Adrenal gland (tissue), 19 donors: ENCODE results near the gene SYNGR1. TPM values are rescaled to one million over a fixed set of nuclear protein-coding genes. Genes with fewer than 3 reads are reported as not detected.
A peak's percentile ranks its signal among the peaks of the same experiment; 100 is the strongest.

Experiments
- DNase-seq, 7 donors: peaks; one replicate each; pipeline ENCODE4 v3.0.0-alpha.2; 2019 to 2020
- H3K27ac ChIP-seq, 5 donors: fragments of 200-600 bp; sonication (generic) in 4 of 5; 1 replicate in 3 of 5; 2 replicates in 2 of 5; pipeline versions ENCODE4 v1.5.1 to v1.8.0; 2016 to 2020; ENCODE audit warnings: mild to moderate bottlenecking in 1 of 5
- H3K27me3 ChIP-seq: fragments of 200-600 bp; 2 replicates; pipeline ENCODE4 v1.8.0; 2021
- H3K36me3 ChIP-seq, 2 donors: fragments of 200-600 bp; replicated peaks in 1 of 2; 1 replicate in 1 of 2; 2 replicates in 1 of 2; pipeline versions ENCODE4 v1.5.1 to v1.8.0; 2018 to 2022
- H3K4me1 ChIP-seq, 2 donors: fragments of 200-600 bp; replicated peaks in 1 of 2; 1 replicate in 1 of 2; 2 replicates in 1 of 2; pipeline versions ENCODE4 v1.5.1 to v1.8.0; 2018 to 2021
- H3K4me3 ChIP-seq, 4 donors: fragments of 200-600 bp; sonication (generic) in 3 of 4; one replicate each; pipeline ENCODE4 v1.5.1; 2016 to 2018
- H3K9me3 ChIP-seq, 3 donors: fragments of 200-600 bp; sonication (generic) in 1 of 3; replicated peaks in 1 of 3; 1 replicate in 2 of 3; 2 replicates in 1 of 3; pipeline versions ENCODE4 v1.5.1 to v1.8.0; 2016 to 2021
- CTCF ChIP-seq, 6 experiments: fragments of 450-650 bp in 4 of 6; fragments of 200-600 bp in 2 of 6; sonication (generic) in 1 of 6; IDR thresholded peaks; 1 replicate in 5 of 6; 2 replicates in 1 of 6; pipeline versions ENCODE4 v1.5.1 to v1.8.0; 2016 to 2021; ENCODE audit warnings: antibody characterized with exemption in 6 of 6, mild to moderate bottlenecking in 2 of 6, moderate library complexity in 1 of 6
- POLR2A ChIP-seq, 2 donors: fragments of 450-650 bp; IDR thresholded peaks; one replicate each; pipeline ENCODE4 v1.6.1; 2017; ENCODE audit warnings: antibody characterized with exemption in 2 of 2, mild to moderate bottlenecking in 2 of 2, moderate library complexity in 1 of 2
- WGBS, 4 donors: extraction: QIAGEN DNeasy Blood & Tissue Kit in 2 of 4; methylation state at CpG; one replicate each; pipeline versions ENCODE4 v1.1.5 to v1.1.7; 2013 to 2017; 5-methylcytosine and 5-hydroxymethylcytosine counted together
- intact Hi-C, 2 donors: fragments of 100-400 bp; cut with DNase I; formaldehyde crosslinking; loops; one replicate each; pipeline versions ENCODE4 v1.14.1 to v1.15.0; 2022 to 2023
- long read RNA-seq, 10 donors: library from polyadenylated mRNA in 3 of 10; unstranded in 2 of 10; stranded (forward) in 1 of 10; transcript quantifications; one replicate each; pipeline ENCODE4 v2.0.0 and lab custom pipeline, GENCODE V29; 2021 to 2026
- polyA plus RNA-seq, 3 donors: library from polyadenylated mRNA; stranded (reverse); fragments of 200-250 nt in 2 of 3; fragments of 350-450 nt in 1 of 3; fragmentation: Illumina TruSeq in 1 of 3; extraction: RNeasy Lipid Tissue Mini Kit (QIAGEN cat#74804) in 1 of 3; gene quantifications; one replicate each; pipeline ENCODE4 v1.2.3, GENCODE V29; 2013 to 2014
- total RNA-seq, 9 donors: library from RNA; depleted of rRNA in 4 of 9; stranded (reverse); fragments of >200 nt in 4 of 9; fragments of 120-200 nt in 1 of 9; fragmentation: NEBNext Ultra II Directional in 1 of 9; extraction: Animal tissue kit (Norgen Biotek cat#: 25700) in 1 of 9; gene quantifications; one replicate each; pipeline versions ENCODE4 v1.1.0 to v1.2.4, GENCODE V29; 2013 to 2023
- donor health status: healthy with polysubstance abuse.
- donor health status: Bipolar disorder and iron deficiency.
- donor health status: DM: yes; HTN: yes; CAD: no.
- donor health status: DM: no; HTN: no; CAD: no.
- donor health status: DM: no; HTN: no; CAD: no.
- donor health status: DM: yes; HTN: yes; CAD: no.

The SYNGR1 gene
- total RNA-seq = 10 to 100 TPM in 8 of 9 donors, 1 to 10 TPM in 1; 9.3 to 80.0 (median 31.7) TPM
- 10 to 100 TPM in 2 of 3 donors, 1 to 10 TPM in 1; 8.5 to 26.4 (median 18.6) TPM for polyA plus RNA-seq
- long read RNA-seq, donor 1, full-length matches to known transcripts = 18 of 24 reads
- long read RNA-seq, donor 1, partial matches to known transcripts = 6 of 24 reads
- long read RNA-seq, donor 1, other reads (novel, unspliced or antisense) = 0 of 24 reads
- long read RNA-seq, donor 2, full-length matches to known transcripts = 14 of 14 reads
- long read RNA-seq, donor 2, partial matches to known transcripts = 0 of 14 reads
- long read RNA-seq, donor 2, other reads (novel, unspliced or antisense) = 0 of 14 reads
- long read RNA-seq, donor 3, full-length matches to known transcripts = 15 of 15 reads
- long read RNA-seq, donor 3, partial matches to known transcripts = 0 of 15 reads
- long read RNA-seq, donor 3, other reads (novel, unspliced or antisense) = 0 of 15 reads
- long read RNA-seq, donor 4, transcript SYNGR1-202 (4 exons, 1,361 nt) = major isoform, 43 of 49 reads
- long read RNA-seq, donor 4, partial matches to known transcripts = 2 of 49 reads
- long read RNA-seq, donor 4, other reads (novel, unspliced or antisense) = 4 of 49 reads
- long read RNA-seq, donor 5, full-length matches to known transcripts = 106 of 138 reads
- long read RNA-seq, donor 5, partial matches to known transcripts = 13 of 138 reads
- long read RNA-seq, donor 5, other reads (novel, unspliced or antisense) = 19 of 138 reads
- long read RNA-seq, donor 6, full-length matches to known transcripts = 30 of 36 reads
- long read RNA-seq, donor 6, partial matches to known transcripts = 0 of 36 reads
- long read RNA-seq, donor 6, other reads (novel, unspliced or antisense) = 6 of 36 reads
- long read RNA-seq, donor 7, full-length matches to known transcripts = 19 of 19 reads
- long read RNA-seq, donor 7, partial matches to known transcripts = 0 of 19 reads
- long read RNA-seq, donor 7, other reads (novel, unspliced or antisense) = 0 of 19 reads
- long read RNA-seq, donor 8, full-length matches to known transcripts = 34 of 34 reads
- long read RNA-seq, donor 8, partial matches to known transcripts = 0 of 34 reads
- long read RNA-seq, donor 8, other reads (novel, unspliced or antisense) = 0 of 34 reads
- long read RNA-seq, donor 9, full-length matches to known transcripts = 20 of 20 reads
- long read RNA-seq, donor 9, partial matches to known transcripts = 0 of 20 reads
- long read RNA-seq, donor 9, other reads (novel, unspliced or antisense) = 0 of 20 reads
- long read RNA-seq, donor 10, transcript SYNGR1-202 (4 exons, 1,361 nt) = major isoform, 9 of 9 reads
- long read RNA-seq, donor 10, partial matches to known transcripts = 0 of 9 reads
- long read RNA-seq, donor 10, other reads (novel, unspliced or antisense) = 0 of 9 reads

DNA sequence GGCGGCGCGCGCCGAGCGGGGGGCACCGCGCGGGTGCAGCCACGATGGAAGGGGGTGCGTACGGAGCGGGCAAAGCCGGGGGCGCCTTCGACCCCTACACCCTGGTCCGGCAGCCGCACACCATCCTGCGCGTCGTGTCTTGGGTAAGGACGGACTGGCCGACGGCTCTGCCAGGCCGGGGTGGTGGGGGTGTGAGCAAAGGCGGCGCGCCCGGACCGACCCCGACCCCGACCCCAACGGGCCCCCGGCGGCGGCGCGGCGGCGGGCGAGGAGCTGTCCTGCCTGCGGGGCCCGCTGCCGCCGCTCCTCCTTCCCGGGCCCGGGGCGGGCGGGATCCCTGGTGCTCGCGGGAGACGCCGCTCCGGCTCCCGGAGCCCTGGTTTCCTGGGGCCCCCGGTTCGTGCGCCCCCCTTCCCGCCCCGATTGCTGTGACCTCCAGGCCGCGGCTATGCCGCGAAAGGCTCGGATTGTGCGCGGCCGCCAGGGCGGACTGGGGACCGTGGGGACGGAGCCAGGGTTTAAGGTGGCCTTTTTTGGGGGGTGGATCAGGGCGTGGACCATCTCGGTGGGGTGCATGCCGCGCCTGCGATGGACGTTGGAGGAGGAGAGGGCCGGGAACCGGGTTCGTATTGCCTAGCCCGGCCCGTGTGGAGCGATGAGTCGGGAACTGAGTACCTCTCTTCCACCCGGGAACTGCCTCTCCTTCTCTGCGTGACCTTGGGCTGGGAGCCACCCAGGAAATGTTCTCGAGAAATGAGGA lies at the start of gene SYNGR1:
Gene SYNGR1, plus strand, starts transcription at position 25 of the 760 bp plus-strand sequence. Its CDS starts 20 bp downstream, at position 45.
- no peaks in the 10 kb centered on the region for H3K27me3 ChIP-seq
- peak in 2 of 6 experiments; percentile 7 to 16 for TF ChIP-seq CTCF (IDR thresholded peaks at IDR 0.05)
- no peak for TF ChIP-seq POLR2A (IDR thresholded peaks at IDR 0.05)
- H3K9me3 ChIP-seq = no peaks in the 10 kb centered on the region
- H3K27ac ChIP-seq = peak within 1 kb of the TSS in 3 of 5 donors; percentile 55 to 80 (median 72)
- DNase-seq = peak in 5 of 7 donors; percentile 33 to 46 (median 35)
- intact Hi-C loops = loop anchor here (10.0 kb wide), 2 partner anchors 165 to 175 kb away; partner anchors contain the start of gene ATF4 (in 1 of the 2)
- WGBS, 4 donors = 0 to 1% (median 1%) methylated on average over 25 to 87 of the region's 87 CpGs; no CpG with 5 or more reads in 1 of the 4 donors
- peaks cover 0 to 8% of the 10 kb centered on the region in 2 donors for H3K4me1 ChIP-seq
- H3K36me3 ChIP-seq = no peaks in the 10 kb centered on the region
- H3K4me3 ChIP-seq = peak within 1 kb of the TSS in 2 of 4 donors; percentile 77 to 90

DNA sequence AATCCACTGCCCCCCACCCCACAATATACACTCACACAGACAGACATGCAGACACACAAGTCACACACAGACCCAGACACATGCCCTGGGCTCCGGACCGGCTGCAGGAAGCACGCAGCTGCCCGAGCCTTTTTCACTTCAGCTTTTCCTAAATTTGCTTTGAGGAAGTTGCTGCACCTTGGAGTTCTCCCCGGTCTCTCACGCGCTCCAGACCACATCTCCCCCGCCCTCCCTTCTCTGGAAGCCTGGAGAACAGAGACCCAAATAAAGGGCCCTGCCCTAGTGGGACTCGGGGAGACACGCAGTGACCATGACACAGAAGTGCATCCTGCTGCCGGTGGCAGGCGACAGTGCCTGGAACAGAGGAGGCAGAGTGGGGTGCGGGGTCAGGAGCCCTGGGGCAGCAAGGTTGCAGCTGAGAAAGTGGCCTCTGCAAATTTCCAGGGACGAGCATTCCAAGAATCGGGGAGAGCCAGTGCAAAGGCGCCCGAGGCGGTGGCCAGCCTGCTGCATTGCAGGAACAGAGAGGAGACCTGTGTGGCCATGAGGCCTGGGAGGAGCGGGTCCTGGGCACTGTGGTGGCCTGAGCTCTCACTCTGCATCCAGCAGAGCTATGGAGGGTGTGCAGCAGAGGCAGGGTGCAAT lies 49.5 kb upstream of the SYNGR1 start:
- DNase-seq = peak in 4 of 7 donors; percentile 62 to 80 (median 63)
- Histone ChIP-seq H3K27me3 (no peaks in the 10 kb centered on the region), H3K9me3 (no peaks in the 10 kb centered on the region), H3K4me1 (peaks cover 0 to 18% of the 10 kb centered on the region in 2 donors), H3K36me3 (no peaks in the 10 kb centered on the region), H3K4me3 (no peak overlapping the region), H3K27ac (peak overlapping the region in 4 of 5 donors; percentile 43 to 83 (median 56))
- intact Hi-C loops = no loop called here
- 7 to 25% (median 17%) methylated on average over 13 to 19 of the region's 19 CpGs for WGBS, 4 donors
- peak in 1 of 6 experiments; percentile 11 for TF ChIP-seq CTCF (IDR thresholded peaks at IDR 0.05)
- TF ChIP-seq POLR2A (IDR thresholded peaks at IDR 0.05) = no peak

- 72 to 80% (median 78%) methylated on average over 9 of the region's 9 CpGs for WGBS, 4 donors
- intact Hi-C loops = no loop called here
- no peaks in the 10 kb centered on the region for H3K27me3 ChIP-seq
- H3K36me3 ChIP-seq = no peaks in the 10 kb centered on the region
- no peaks in the 10 kb centered on the region for H3K9me3 ChIP-seq
- DNase-seq = no peak
- H3K4me3 ChIP-seq = no peak overlapping the region
- peaks cover 0 to 18% of the 10 kb centered on the region in 2 donors for H3K4me1 ChIP-seq
- H3K27ac ChIP-seq = no peak overlapping the region
- TF ChIP-seq CTCF (IDR thresholded peaks at IDR 0.05) = no peak
- no peak for TF ChIP-seq POLR2A (IDR thresholded peaks at IDR 0.05)
Observed at GRCh38 chr22:39301108-39301507, 48.7 kb upstream of the SYNGR1 start.
